B cell (primary cell): ENCODE results near the gene DENND10. TPM values are rescaled to one million over a fixed set of nuclear protein-coding genes. Genes with fewer than 3 reads are reported as not detected.

Experiments
- ATAC-seq: fragments of 200-7000 bp; cut with Tn5 transposase; one replicate; pipeline ENCODE4 v1.10.0; 2021; ENCODE audit warnings: low read depth, mild to moderate bottlenecking, moderate number of reproducible peaks, moderate library complexity
- CTCF ChIA-PET: fragments of 350-600 bp; sonication (Branson Sonifier 250); formaldehyde crosslinking; loops from one replicate; lab custom pipeline; 2021; ENCODE audit warnings: antibody characterized with exemption, inconsistent platforms; lab: Charles Lee
- POLR2A ChIA-PET: fragments of 350-600 bp; sonication (Branson Sonifier 250); formaldehyde crosslinking; loops from one replicate; lab custom pipeline; 2021; ENCODE audit warnings: antibody characterized with exemption; lab: Charles Lee
- DNase-seq: peaks from one replicate; pipeline ENCODE4 v3.0.0; 2013
- H2AFZ ChIP-seq: 2 replicates; pipeline ENCODE4 v1.6.1; 2012; ENCODE audit warnings: mild to moderate bottlenecking, low read depth, low read length; ENCODE audit not compliant: insufficient read depth, poor library complexity, severe bottlenecking
- H3K27ac ChIP-seq, 2 donors: 1 replicate in 1 of 2; 2 replicates in 1 of 2; pipeline ENCODE4 v1.5.1; 2012 to 2013; ENCODE audit warnings: low read length in 2 of 2, mild to moderate bottlenecking in 2 of 2, moderate library complexity in 1 of 2
- H3K27me3 ChIP-seq, 4 experiments: fragments of 200-600 bp in 1 of 4; sonication (generic) in 1 of 4; replicated peaks in 1 of 4; 1 replicate in 2 of 4; 2 replicates in 2 of 4; pipeline versions ENCODE4 v1.6.1 to v1.7.0; 2013 to 2016; ENCODE audit warnings: low read length in 3 of 4, mild to moderate bottlenecking in 2 of 4, mixed read lengths in 1 of 4, moderate library complexity in 1 of 4; ENCODE audit not compliant: insufficient read depth in 4 of 4, control insufficient read depth in 3 of 4; ENCODE audit errors: control extremely low read depth in 1 of 4
- H3K36me3 ChIP-seq, 2 experiments: replicated peaks in 1 of 2; 1 replicate in 1 of 2; 2 replicates in 1 of 2; pipeline versions ENCODE4 v1.6.1 to v1.7.1; 2013; ENCODE audit warnings: low read length in 1 of 2; ENCODE audit not compliant: insufficient read depth in 2 of 2, control insufficient read depth in 1 of 2; ENCODE audit errors: control extremely low read depth in 1 of 2, extremely low read depth in 1 of 2
- H3K4me1 ChIP-seq, 2 donors: fragments of 200-600 bp in 1 of 2; sonication (generic) in 1 of 2; 1 replicate in 1 of 2; 2 replicates in 1 of 2; pipeline versions ENCODE4 v1.5.1 to v1.6.1; 2013 to 2017; ENCODE audit warnings: low read length in 2 of 2; ENCODE audit not compliant: control insufficient read depth in 2 of 2, insufficient read depth in 2 of 2
- H3K4me2 ChIP-seq: replicated peaks from 2 replicates; pipeline ENCODE3; 2012; ENCODE audit warnings: mild to moderate bottlenecking, low read depth, low read length; ENCODE audit not compliant: poor library complexity, severe bottlenecking
- H3K4me3 ChIP-seq, 5 experiments: fragments of 200-600 bp in 1 of 5; sonication (generic) in 1 of 5; 1 replicate in 3 of 5; 2 replicates in 2 of 5; pipeline versions ENCODE4 v1.5.1 to v1.7.0; 2011 to 2016; ENCODE audit warnings: low read length in 4 of 5, mild to moderate bottlenecking in 4 of 5, low read depth in 2 of 5, control low read depth in 1 of 5, moderate library complexity in 1 of 5; ENCODE audit not compliant: insufficient read depth in 1 of 5; ENCODE audit errors: control extremely low read depth in 1 of 5, extremely low read depth in 1 of 5
- H3K79me2 ChIP-seq: fragments of 200-600 bp; sonication (generic); one replicate; pipeline ENCODE4 v1.6.0; 2016; ENCODE audit warnings: low read length; ENCODE audit not compliant: control insufficient read depth, insufficient read depth
- H3K9ac ChIP-seq: fragments of 200-600 bp; sonication (generic); 2 replicates; pipeline ENCODE4 v1.6.1; 2017; ENCODE audit warnings: mild to moderate bottlenecking, low read length, moderate library complexity
- H3K9me3 ChIP-seq, 3 donors: one replicate each; pipeline versions ENCODE4 v1.6.1 to v1.7.1; 2013; ENCODE audit warnings: low read length in 2 of 3; ENCODE audit not compliant: control insufficient read depth in 2 of 3, insufficient read depth in 1 of 3; ENCODE audit errors: control extremely low read depth in 1 of 3
- H4K20me1 ChIP-seq: 2 replicates; pipeline ENCODE4 v1.6.0; 2012; ENCODE audit warnings: mild to moderate bottlenecking, low read length; ENCODE audit not compliant: insufficient read depth, control insufficient read depth, poor library complexity, severe bottlenecking
- H3K27ac Mint-ChIP-seq: one replicate; pipeline ENCODE4 v1.8.0; 2021; ENCODE audit warnings: mixed read lengths
- H3K27me3 Mint-ChIP-seq: one replicate; pipeline ENCODE4 v1.8.0; 2021; ENCODE audit warnings: mixed read lengths
- H3K4me1 Mint-ChIP-seq: one replicate; pipeline ENCODE4 v1.8.0; 2021; ENCODE audit warnings: mixed read lengths
- H3K4me3 Mint-ChIP-seq: one replicate; pipeline ENCODE4 v1.8.0; 2021; ENCODE audit warnings: mixed read lengths
- H3K9me3 Mint-ChIP-seq: one replicate; pipeline ENCODE4 v1.8.0; 2022; ENCODE audit warnings: mixed read lengths; ENCODE audit not compliant: insufficient read depth
- EZH2 ChIP-seq: IDR thresholded peaks from 2 replicates; pipeline ENCODE4 v1.6.1; 2012; ENCODE audit warnings: borderline replicate concordance, low read depth, mild to moderate bottlenecking, moderate library complexity, low read length; ENCODE audit not compliant: insufficient read depth, poor library complexity, severe bottlenecking
- WGBS: methylation state at CpG from one replicate; pipeline ENCODE4 v1.1.5; 2013; ENCODE audit warnings: missing lambda C conversion rate; ENCODE audit not compliant: insufficient coverage; 5-methylcytosine and 5-hydroxymethylcytosine counted together
- intact Hi-C: fragments of 100-400 bp; cut with micrococcal nuclease; formaldehyde crosslinking; loops from one replicate; pipeline ENCODE4 v1.10.0; 2022
- polyA plus RNA-seq: library from polyadenylated mRNA; depleted of rRNA; stranded (reverse); fragments of >200 nt; gene quantifications from 2 replicates; pipeline ENCODE4 v1.2.3, GENCODE V29; 2012
- total RNA-seq, 2 donors: library from RNA; stranded (reverse); fragments of 120-200 nt in 1 of 2; gene quantifications; 1 replicate in 1 of 2; 2 replicates in 1 of 2; pipeline versions ENCODE4 v1.2.3 to v1.2.4, GENCODE V29; 2013 to 2022
- TF ChIP-seq, protein P1 (sequence below): fragments of 200-600 bp; IDR thresholded peaks from one replicate; pipeline ENCODE4 v1.8.0; 2022; ENCODE audit warnings: antibody characterized with exemption, mild to moderate bottlenecking

Gene DENND10
- total and polyA plus RNA-seq, 2 donors (not counting 1 experiment from before 2014, with no cell fraction given) = 16.6 to 24.4 TPM

DNA sequence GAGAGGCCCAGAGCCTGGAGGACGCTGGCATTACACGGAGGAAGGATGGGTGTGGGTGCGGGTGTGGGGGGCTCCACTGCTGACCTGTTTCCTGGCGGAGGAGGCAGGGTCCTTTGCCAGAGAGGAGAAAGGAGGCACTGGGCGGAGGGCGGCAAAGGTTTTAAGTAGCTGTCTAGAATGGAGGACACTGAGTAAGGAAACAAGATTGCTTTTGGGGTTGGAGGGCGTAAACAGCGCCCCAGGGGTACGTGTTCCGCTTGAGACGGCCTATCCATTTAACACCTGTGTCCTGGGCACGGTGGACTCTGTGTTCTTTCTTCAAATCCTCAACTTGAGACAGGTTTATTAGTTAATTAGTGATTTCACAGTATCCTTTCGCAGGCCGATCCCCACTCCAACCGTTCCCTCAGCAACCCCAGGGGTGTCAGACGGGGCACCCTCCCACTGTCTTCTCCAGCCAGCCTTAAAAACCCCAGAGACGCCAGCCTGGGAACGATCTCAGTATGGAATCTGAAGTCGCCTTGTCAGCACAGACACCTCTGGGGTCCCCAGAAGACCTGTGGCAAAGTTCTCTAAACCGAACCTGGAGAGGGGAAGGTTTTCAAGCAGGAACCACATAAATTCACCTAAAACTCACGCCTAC lies 36.8 kb downstream of the DENND10 start:
- Histone ChIP-seq H3K79me2 (no peaks in the 10 kb centered on the region), H3K27ac (no peak overlapping the region), H3K9ac (no peak overlapping the region), H3K4me1 (no peaks in the 10 kb centered on the region), H3K36me3 (peaks cover 0 to 4% of the 10 kb centered on the region in 2 experiments), H3K9me3 (no peaks in the 10 kb centered on the region), H2AFZ (no peak overlapping the region), H3K4me3 (no peak overlapping the region), H4K20me1 (no peaks in the 10 kb centered on the region), H3K27me3 (no peaks in the 10 kb centered on the region), H3K4me2 (no peak overlapping the region)
- Mint-ChIP-seq H3K4me3 (no peak overlapping the region), H3K27me3 (no peaks in the 10 kb centered on the region), H3K4me1 (peaks cover 1% of the 10 kb centered on the region), H3K27ac (peak overlapping the region; percentile 20), H3K9me3 (no peaks in the 10 kb centered on the region)
- WGBS = 97% methylated on average over 14 of the region's 21 CpGs
- POLR2A ChIA-PET = no interaction called here
- intact Hi-C loops = no loop called here
- CTCF ChIA-PET = interaction anchor here (1.3 to 1.6 kb wide), 3 partner anchors 266 to 349 kb away, joined by 3 to 6 read pairs (median 5); no protein-coding TSS in a partner anchor
- DNase-seq (no peak), ATAC-seq (no peak)
- TF ChIP-seq, protein P1, sequence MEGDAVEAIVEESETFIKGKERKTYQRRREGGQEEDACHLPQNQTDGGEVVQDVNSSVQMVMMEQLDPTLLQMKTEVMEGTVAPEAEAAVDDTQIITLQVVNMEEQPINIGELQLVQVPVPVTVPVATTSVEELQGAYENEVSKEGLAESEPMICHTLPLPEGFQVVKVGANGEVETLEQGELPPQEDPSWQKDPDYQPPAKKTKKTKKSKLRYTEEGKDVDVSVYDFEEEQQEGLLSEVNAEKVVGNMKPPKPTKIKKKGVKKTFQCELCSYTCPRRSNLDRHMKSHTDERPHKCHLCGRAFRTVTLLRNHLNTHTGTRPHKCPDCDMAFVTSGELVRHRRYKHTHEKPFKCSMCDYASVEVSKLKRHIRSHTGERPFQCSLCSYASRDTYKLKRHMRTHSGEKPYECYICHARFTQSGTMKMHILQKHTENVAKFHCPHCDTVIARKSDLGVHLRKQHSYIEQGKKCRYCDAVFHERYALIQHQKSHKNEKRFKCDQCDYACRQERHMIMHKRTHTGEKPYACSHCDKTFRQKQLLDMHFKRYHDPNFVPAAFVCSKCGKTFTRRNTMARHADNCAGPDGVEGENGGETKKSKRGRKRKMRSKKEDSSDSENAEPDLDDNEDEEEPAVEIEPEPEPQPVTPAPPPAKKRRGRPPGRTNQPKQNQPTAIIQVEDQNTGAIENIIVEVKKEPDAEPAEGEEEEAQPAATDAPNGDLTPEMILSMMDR = no peak
- no peak for TF ChIP-seq EZH2

DNA sequence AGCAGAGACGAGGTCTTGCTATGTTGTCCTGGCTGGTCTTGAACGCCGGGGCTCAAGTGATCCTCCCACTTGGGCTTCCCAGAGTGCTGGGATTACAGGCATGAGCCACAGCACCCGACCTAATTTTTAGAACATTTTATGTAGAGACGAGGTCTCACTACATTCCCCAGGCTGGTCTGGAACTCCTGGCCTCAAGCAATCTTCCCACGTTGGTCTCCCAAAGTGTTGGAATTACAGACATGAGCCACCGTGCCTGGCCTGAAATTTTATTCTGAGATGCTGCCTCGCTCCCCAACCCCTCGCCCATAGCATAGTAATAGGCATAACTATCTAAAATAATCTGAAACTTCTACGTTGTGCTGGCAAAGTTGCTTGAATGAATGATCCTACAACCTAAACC lies 39.7 kb downstream of the DENND10 start:
- CTCF ChIA-PET = no interaction called here

More for the DNA sequence above, 39.7 kb downstream of the DENND10 start:
- H3K27ac ChIP-seq = no peak overlapping the region
- ATAC-seq (no peak), DNase-seq (no peak)
- no peaks in the 10 kb centered on the region for H4K20me1 ChIP-seq
- no peak overlapping the region for H3K9ac ChIP-seq
- Mint-ChIP-seq H3K4me3 (no peak overlapping the region), H3K4me1 (no peaks in the 10 kb centered on the region), H3K27me3 (no peaks in the 10 kb centered on the region), H3K9me3 (no peaks in the 10 kb centered on the region), H3K27ac (no peak overlapping the region)
- no peak overlapping the region for H3K4me2 ChIP-seq
- H3K4me3 ChIP-seq = no peak overlapping the region
- POLR2A ChIA-PET = no interaction called here
- no peaks in the 10 kb centered on the region for H3K27me3 ChIP-seq
- no peaks in the 10 kb centered on the region for H3K79me2 ChIP-seq
- no peaks in the 10 kb centered on the region for H3K4me1 ChIP-seq
- intact Hi-C loops = no loop called here
- WGBS = 95% methylated on average over 5 of the region's 10 CpGs
- no peak overlapping the region for H2AFZ ChIP-seq
- peaks cover 1 to 14% of the 10 kb centered on the region in 2 experiments for H3K36me3 ChIP-seq
- no peaks in the 10 kb centered on the region for H3K9me3 ChIP-seq
- TF ChIP-seq, protein P1 = no peak
- no peak for TF ChIP-seq EZH2
